ENCODE data around the gene CTNNA3. TPM values are rescaled to one million over a fixed set of nuclear protein-coding genes. Genes with fewer than 3 reads are reported as not detected.

Gene CTNNA3
- total RNA-seq, 1 donor from 2014 or later, result not detected

DNA sequence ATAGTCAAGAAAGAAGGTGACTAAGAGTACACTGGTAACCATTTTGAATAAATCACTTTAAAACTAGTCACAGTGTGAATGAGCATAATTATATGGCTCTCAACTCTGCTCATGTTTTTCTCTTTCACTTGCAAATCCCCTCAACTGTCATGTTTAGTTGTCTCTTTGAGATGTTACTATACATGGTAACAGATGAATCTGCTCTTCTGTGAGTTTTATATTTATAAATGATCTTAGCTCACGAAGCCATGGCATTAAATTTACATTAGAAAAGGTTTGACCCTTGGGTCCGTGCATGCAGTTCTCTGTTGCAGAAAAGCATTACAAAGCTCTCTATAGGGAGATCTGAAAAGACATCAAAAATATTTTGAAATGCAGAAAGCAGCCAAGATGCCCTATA lies 803.1 kb downstream of the CTNNA3 start:
- DNase-seq (ENCODE audit: low read depth) (no peak), FAIRE-seq (no peak)
- Histone ChIP-seq H3K27me3 (ENCODE audit: control insufficient read depth, insufficient read depth, low read length) (no peaks in the 10 kb centered on the region), H3K36me3 (ENCODE audit: control insufficient read depth, insufficient read depth, low read length) (no peaks in the 10 kb centered on the region), H3K4me3 (ENCODE audit: low read depth, low read length) (no peak overlapping the region)
- TF ChIP-seq, protein P1, sequence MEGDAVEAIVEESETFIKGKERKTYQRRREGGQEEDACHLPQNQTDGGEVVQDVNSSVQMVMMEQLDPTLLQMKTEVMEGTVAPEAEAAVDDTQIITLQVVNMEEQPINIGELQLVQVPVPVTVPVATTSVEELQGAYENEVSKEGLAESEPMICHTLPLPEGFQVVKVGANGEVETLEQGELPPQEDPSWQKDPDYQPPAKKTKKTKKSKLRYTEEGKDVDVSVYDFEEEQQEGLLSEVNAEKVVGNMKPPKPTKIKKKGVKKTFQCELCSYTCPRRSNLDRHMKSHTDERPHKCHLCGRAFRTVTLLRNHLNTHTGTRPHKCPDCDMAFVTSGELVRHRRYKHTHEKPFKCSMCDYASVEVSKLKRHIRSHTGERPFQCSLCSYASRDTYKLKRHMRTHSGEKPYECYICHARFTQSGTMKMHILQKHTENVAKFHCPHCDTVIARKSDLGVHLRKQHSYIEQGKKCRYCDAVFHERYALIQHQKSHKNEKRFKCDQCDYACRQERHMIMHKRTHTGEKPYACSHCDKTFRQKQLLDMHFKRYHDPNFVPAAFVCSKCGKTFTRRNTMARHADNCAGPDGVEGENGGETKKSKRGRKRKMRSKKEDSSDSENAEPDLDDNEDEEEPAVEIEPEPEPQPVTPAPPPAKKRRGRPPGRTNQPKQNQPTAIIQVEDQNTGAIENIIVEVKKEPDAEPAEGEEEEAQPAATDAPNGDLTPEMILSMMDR (IDR thresholded peaks at IDR 0.05; ENCODE audit: insufficient read depth, low read length, severe bottlenecking), result no peak

DNA sequence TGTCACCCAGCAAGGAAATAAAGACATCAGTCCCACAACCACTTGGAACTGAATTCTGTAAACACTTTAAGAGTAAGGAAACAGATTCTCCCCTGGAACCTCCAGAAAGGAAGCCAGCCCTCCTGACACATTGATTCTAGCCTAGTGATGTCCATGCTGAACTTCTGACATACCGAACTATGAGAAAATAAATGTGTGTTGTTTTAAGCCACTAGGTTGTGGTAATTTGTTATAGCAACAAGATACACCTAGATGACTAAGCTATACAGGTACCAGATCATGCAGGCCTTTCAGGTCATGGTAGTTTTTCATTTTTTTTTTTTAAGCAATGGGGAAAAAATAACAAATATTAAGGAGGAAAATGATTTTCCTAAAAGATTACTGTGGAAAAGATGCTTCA lies 807.8 kb downstream of the CTNNA3 start:
- no peak overlapping the region for H3K4me3 ChIP-seq (ENCODE audit: low read depth, low read length)
- no peak for FAIRE-seq
- peak; percentile 33 for DNase-seq (ENCODE audit: low read depth)
- no peaks in the 10 kb centered on the region for H3K36me3 ChIP-seq (ENCODE audit: control insufficient read depth, insufficient read depth, low read length)
- H3K27me3 ChIP-seq (ENCODE audit: control insufficient read depth, insufficient read depth, low read length), result no peaks in the 10 kb centered on the region
- TF ChIP-seq, protein P1 (IDR thresholded peaks at IDR 0.05; ENCODE audit: insufficient read depth, low read length, severe bottlenecking), result no peak

DNA sequence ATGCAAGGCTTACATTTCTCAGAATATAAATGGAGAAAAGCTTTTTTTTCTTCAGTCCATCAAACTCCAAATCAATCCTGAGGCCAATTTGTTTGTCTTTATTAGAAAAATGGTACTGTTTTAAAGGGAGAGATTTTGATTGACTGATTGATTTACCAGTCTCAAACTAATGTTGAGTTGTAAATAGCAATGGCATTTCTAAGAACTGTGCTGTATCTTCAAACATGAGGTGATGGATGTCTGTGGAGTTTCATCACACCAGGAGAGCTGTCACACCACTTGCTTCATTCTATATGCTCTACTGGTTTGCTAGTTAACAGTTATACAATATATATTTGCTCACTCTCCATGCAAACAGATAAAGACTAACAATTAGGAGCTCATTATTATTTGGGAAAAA lies 809.1 kb downstream of the CTNNA3 start:
- FAIRE-seq, result no peak
- DNase-seq (ENCODE audit: low read depth), result no peak
- H3K4me3 ChIP-seq (ENCODE audit: low read depth, low read length), result no peak overlapping the region
- TF ChIP-seq, protein P1 (IDR thresholded peaks at IDR 0.05; ENCODE audit: insufficient read depth, low read length, severe bottlenecking), result no peak
- H3K27me3 ChIP-seq (ENCODE audit: control insufficient read depth, insufficient read depth, low read length), result no peaks in the 10 kb centered on the region
- H3K36me3 ChIP-seq (ENCODE audit: control insufficient read depth, insufficient read depth, low read length), result no peaks in the 10 kb centered on the region

DNA sequence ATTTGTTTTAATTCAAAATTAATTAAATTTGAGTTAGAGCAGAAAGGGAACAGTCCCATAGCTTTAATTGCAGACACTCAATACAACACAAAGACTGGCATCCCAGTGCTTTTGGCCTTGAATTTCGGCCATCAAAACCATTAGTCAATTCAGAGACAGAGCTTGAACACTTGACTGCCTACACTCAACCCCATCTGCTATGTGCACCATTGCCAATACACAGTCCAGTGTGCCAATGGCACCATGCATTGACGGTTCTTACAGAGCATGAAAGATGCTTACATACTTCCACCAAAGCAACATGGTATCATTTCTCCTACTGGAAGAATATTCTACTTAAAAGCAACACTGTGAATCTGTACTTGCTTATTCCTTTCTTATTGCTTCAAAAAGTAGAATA lies 813.7 kb downstream of the CTNNA3 start:
- no peak for DNase-seq (ENCODE audit: low read depth)
- Histone ChIP-seq H3K36me3 (ENCODE audit: control insufficient read depth, insufficient read depth, low read length) (no peaks in the 10 kb centered on the region), H3K27me3 (ENCODE audit: control insufficient read depth, insufficient read depth, low read length) (no peaks in the 10 kb centered on the region), H3K4me3 (ENCODE audit: low read depth, low read length) (no peak overlapping the region)
- no peak for FAIRE-seq
- TF ChIP-seq, protein P1 (IDR thresholded peaks at IDR 0.05; ENCODE audit: insufficient read depth, low read length, severe bottlenecking), result no peak

DNA sequence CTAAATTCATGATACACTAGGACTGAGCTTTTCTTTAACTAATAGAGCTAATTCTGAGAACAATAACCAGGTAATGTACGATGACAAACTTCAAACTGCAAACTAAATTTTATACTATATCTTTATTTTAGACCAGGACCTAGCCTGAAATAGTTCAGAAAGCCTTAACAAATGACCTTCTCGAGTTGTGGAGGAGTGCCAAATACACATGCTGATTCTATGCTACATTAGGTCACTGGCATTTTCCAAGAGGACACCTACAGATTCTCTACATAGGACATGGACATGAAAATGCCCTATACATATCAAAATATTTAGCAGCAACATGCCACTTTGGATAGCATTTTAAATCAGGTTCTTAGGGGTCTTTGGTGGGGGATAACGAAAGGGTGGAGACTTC lies 814.2 kb downstream of the CTNNA3 start:
- FAIRE-seq, result no peak
- no peak for DNase-seq (ENCODE audit: low read depth)

DNA sequence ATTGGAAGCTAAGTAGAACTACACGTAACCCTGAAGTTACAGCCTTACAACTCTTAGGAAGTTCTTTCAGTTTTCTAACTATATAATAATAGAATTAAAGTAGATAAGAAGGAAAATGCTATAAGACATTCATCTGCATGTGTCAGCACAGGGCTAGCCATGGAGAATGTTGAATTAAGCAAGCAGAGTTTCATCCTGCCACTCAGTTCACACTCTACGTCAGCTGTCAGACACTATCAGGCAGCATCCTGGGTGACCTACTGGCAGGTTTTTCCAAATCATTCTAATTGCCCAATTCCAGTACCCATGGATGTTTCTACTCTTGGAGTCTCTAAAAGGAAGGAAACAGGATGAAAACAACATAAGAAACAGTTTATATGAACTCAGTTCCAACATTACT lies 815.2 kb downstream of the CTNNA3 start:
- TF ChIP-seq, protein P1 (IDR thresholded peaks at IDR 0.05; ENCODE audit: insufficient read depth, low read length, severe bottlenecking), result no peak
- H3K4me3 ChIP-seq (ENCODE audit: low read depth, low read length), result no peak overlapping the region
- FAIRE-seq, result no peak
- DNase-seq (ENCODE audit: low read depth), result no peak
- no peaks in the 10 kb centered on the region for H3K36me3 ChIP-seq (ENCODE audit: control insufficient read depth, insufficient read depth, low read length)
- H3K27me3 ChIP-seq (ENCODE audit: control insufficient read depth, insufficient read depth, low read length), result no peaks in the 10 kb centered on the region

More for the DNA sequence above, 814.2 kb downstream of the CTNNA3 start:
- no peaks in the 10 kb centered on the region for H3K36me3 ChIP-seq (ENCODE audit: control insufficient read depth, insufficient read depth, low read length)
- H3K27me3 ChIP-seq (ENCODE audit: control insufficient read depth, insufficient read depth, low read length), result no peaks in the 10 kb centered on the region
- TF ChIP-seq, protein P1 (IDR thresholded peaks at IDR 0.05; ENCODE audit: insufficient read depth, low read length, severe bottlenecking), result no peak
- H3K4me3 ChIP-seq (ENCODE audit: low read depth, low read length), result no peak overlapping the region
